Measurements from ENCODE around the gene PPP1R12C. TPM values are rescaled to one million over a fixed set of nuclear protein-coding genes. Genes with fewer than 3 reads are reported as not detected.

The PPP1R12C gene
- total and polyA plus RNA-seq, 7 donors: 20.5 to 59.1 (median 28.5) TPM

DNA sequence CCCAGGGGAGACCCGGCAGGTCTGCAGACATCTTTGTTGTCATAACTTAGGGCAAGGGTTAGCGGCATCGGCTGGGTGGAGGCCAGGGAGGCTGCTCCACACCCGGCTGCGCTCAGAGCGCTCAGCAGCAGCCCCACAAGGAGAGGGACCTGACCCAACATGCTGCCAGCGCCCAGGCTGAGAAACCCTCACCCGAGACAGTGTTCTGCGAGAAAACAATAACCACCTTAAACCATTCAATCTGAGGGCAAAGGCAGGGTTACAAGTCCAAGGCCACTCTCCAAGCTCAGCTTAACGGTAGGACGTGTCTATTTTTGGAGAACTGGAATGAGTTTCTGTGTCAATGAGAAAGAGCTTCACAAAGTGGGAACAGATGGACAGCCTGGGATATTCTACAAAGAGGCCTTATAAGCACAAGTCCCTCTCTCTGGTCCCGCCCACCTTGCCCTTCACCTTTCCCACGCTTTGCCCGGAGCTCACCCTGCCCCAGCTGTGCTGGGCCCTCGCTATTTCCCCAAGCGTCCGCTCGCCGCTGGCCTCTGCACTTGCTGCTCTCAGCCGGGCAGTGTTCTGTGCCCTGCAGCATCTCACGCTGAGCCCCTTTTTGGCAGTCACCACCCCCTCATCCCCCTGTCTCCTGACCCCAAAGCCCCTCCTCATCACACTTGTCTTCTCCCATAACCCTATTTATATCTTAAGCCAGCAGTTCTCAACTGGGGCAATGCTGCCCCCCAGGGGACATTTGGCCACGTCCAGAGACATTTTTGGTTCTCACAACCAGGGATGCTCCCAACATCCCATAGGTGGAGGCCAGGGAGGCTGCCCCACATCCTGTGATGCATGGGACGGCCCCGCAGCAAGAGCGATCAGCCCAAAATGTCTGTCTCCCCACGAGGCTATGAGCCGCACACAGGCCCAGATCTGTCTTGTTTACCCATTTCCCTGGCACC lies 17.6 kb downstream of the PPP1R12C start:
- Histone ChIP-seq H3K36me3 (ENCODE audit: insufficient read depth in 1 of 2, low read depth in 1 of 2) (peaks cover 0 to 67% of the 10 kb centered on the region in 2 donors), H3K9me3 (peaks cover 4% of the 10 kb centered on the region), H3K4me3 (no peak overlapping the region), H3K27ac (no peak overlapping the region), H3K27me3 (ENCODE audit: insufficient read depth in 3 of 3, low read length in 2 of 3) (no peaks in the 10 kb centered on the region), H3K4me1 (peaks cover 5% of the 10 kb centered on the region)
- 72 to 76% (median 75%) methylated on average over 27 of the region's 27 CpGs for WGBS, 3 donors
- TF ChIP-seq, protein P1, sequence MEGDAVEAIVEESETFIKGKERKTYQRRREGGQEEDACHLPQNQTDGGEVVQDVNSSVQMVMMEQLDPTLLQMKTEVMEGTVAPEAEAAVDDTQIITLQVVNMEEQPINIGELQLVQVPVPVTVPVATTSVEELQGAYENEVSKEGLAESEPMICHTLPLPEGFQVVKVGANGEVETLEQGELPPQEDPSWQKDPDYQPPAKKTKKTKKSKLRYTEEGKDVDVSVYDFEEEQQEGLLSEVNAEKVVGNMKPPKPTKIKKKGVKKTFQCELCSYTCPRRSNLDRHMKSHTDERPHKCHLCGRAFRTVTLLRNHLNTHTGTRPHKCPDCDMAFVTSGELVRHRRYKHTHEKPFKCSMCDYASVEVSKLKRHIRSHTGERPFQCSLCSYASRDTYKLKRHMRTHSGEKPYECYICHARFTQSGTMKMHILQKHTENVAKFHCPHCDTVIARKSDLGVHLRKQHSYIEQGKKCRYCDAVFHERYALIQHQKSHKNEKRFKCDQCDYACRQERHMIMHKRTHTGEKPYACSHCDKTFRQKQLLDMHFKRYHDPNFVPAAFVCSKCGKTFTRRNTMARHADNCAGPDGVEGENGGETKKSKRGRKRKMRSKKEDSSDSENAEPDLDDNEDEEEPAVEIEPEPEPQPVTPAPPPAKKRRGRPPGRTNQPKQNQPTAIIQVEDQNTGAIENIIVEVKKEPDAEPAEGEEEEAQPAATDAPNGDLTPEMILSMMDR (IDR thresholded peaks at IDR 0.05): peak; percentile 7
- intact Hi-C loops (cut with DNase I): no loop called here
- ATAC-seq (peak in 2 of 4 donors; percentile 33 to 42), DNase-seq (peak; percentile 22 to 48)

- H3K4me3 ChIP-seq: no peak overlapping the region
- H3K27ac ChIP-seq: no peak overlapping the region
- H3K4me1 ChIP-seq: peaks cover 5% of the 10 kb centered on the region
- TF ChIP-seq, protein P1 (IDR thresholded peaks at IDR 0.05): no peak
- H3K27me3 ChIP-seq (ENCODE audit: insufficient read depth in 3 of 3, low read length in 2 of 3): no peaks in the 10 kb centered on the region
- intact Hi-C loops (cut with DNase I): no loop called here
- ATAC-seq: peak in 2 of 4 donors; percentile 7 to 26
- H3K36me3 ChIP-seq (ENCODE audit: insufficient read depth in 1 of 2, low read depth in 1 of 2): peaks cover 0 to 73% of the 10 kb centered on the region in 2 donors
- DNase-seq: peak in 1 of 2 donors; percentile 48
- WGBS, 3 donors: 84 to 88% (median 86%) methylated on average over 20 to 27 of the region's 27 CpGs
- H3K9me3 ChIP-seq: peaks cover 4% of the 10 kb centered on the region
Measured at GRCh38 chr19:55098716-55099556, 18.5 kb downstream of the PPP1R12C start.

DNA sequence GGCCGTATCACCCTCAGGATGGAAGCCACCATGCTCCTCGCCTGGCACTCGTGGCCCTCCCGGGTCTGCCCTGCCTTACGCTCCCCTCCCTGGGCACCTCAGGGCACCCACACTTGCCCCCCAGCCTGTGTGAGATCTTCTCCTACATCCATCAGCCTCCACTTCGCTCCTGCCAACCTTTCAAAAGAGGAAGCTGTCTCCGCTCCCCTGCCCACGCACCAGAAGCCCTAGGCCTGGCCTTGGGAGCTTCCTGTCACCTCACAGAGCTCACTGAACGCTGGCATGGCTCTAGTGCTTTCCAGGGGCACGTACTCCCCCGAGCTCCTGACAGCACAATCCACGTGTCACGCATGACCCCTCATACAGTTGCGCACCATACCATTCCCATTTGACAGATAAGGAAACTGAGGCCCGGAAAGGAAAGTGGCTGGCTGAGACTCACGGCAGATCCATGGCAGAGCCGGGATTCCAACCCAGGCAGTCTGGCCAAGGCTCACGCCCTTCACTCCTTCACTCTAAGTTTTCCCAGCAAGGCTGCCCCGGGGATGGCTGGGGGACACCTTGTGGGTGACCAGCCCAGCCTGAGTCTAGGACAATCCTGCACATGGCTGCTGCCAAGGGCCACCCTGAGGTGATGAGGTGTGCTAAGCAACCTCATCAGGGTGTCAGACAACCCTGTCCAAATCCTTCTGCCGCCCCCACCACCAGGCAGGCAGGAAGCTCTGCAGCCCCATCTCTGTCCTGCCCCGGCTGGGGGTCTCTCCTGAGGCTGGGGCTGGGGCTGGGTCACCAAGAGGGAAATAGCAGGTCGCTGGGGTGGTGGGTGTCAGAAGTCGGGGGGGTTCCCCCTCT lies 19.3 kb downstream of the PPP1R12C start:
- no peak overlapping the region for H3K4me3 ChIP-seq
- no peak overlapping the region for H3K27ac ChIP-seq
- intact Hi-C loops (cut with DNase I): no loop called here
- H3K4me1 ChIP-seq: peaks cover 5% of the 10 kb centered on the region
- no peaks in the 10 kb centered on the region for H3K27me3 ChIP-seq (ENCODE audit: insufficient read depth in 3 of 3, low read length in 2 of 3)
- peaks cover 0 to 65% of the 10 kb centered on the region in 2 donors for H3K36me3 ChIP-seq (ENCODE audit: insufficient read depth in 1 of 2, low read depth in 1 of 2)
- TF ChIP-seq, protein P1 (IDR thresholded peaks at IDR 0.05): no peak
- 90 to 93% (median 93%) methylated on average over 23 of the region's 23 CpGs for WGBS, 3 donors
- no peak for DNase-seq
- peaks cover 1% of the 10 kb centered on the region for H3K9me3 ChIP-seq
- ATAC-seq: no peak

DNA sequence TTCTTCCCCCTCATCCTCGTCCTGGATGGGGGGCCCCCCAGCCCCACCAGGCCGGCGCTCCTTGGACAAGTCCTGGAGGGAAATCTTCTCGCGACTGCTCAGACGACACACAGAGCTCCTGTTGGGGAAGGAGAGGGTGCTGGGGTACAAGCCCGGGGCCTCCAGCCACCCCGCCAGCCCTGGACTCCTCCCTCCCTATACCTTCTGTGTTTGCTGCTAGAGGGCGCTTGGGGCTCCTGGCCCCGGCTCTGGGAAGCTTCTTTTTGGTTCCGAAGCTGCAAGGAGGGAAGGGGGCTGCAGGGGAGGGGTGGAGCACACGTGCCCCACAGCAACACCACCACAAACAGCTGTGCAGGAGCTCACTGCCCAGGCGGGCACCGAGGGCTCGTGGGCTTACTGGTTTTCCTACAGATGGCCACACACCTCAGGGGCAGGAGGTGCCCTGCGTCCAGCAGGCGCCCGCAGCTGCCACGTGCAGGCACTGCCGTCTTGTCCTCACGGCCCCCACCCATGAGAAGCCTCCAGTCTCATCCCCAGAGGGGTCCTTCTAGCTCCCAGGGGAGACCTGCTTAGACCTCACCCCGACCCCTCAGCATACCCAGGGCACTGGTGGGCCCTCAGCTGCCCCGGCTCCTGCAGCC lies 21.3 kb downstream of the PPP1R12C start:
- Histone ChIP-seq H3K27ac (no peak overlapping the region), H3K27me3 (ENCODE audit: insufficient read depth in 3 of 3, low read length in 2 of 3) (no peaks in the 10 kb centered on the region), H3K36me3 (ENCODE audit: insufficient read depth in 1 of 2, low read depth in 1 of 2) (peaks cover 0 to 63% of the 10 kb centered on the region in 2 donors), H3K4me1 (peaks cover 5% of the 10 kb centered on the region), H3K4me3 (no peak overlapping the region), H3K9me3 (no peaks in the 10 kb centered on the region)
- TF ChIP-seq, protein P1 (IDR thresholded peaks at IDR 0.05): no peak
- intact Hi-C loops (cut with DNase I): no loop called here
- DNase-seq (peak in 1 of 2 donors; percentile 28), ATAC-seq (no peak)
- 77 to 80% (median 80%) methylated on average over 19 to 23 of the region's 23 CpGs for WGBS, 3 donors
